GM23248 (cell line): ENCODE measurements around the gene TRIM40. TPM values are rescaled to one million over a fixed set of nuclear protein-coding genes. Genes with fewer than 3 reads are reported as not detected.
"Not testable (repeated sequence)": the region's sequence is repeated elsewhere in the genome, so short reads cannot be mapped to it uniquely, and the experiment has no call there.

Experiments used
- DNase-seq: peaks from one replicate; pipeline ENCODE4 v3.0.0-alpha.2; 2015
- H2AFZ ChIP-seq: fragments of 200-600 bp; sonication (generic); 2 replicates; pipeline ENCODE4 v1.6.1; 2016; ENCODE audit warnings: antibody characterized with exemption
- H3F3A ChIP-seq: fragments of 200-600 bp; sonication (generic); 2 replicates; pipeline ENCODE4 v1.6.1; 2016; ENCODE audit warnings: mild to moderate bottlenecking, antibody characterized with exemption, mixed run types; ENCODE audit not compliant: insufficient read depth
- H3K27ac ChIP-seq: fragments of 200-600 bp; sonication (generic); 2 replicates; pipeline ENCODE4 v1.5.1; 2016; ENCODE audit warnings: mild to moderate bottlenecking
- H3K27me3 ChIP-seq: fragments of 200-600 bp; sonication (generic); replicated peaks from 2 replicates; pipeline ENCODE4 v1.6.1; 2016; ENCODE audit warnings: mild to moderate bottlenecking; ENCODE audit not compliant: insufficient read depth
- H3K36me3 ChIP-seq: fragments of 200-600 bp; sonication (generic); 2 replicates; pipeline ENCODE4 v1.6.1; 2016; ENCODE audit warnings: low read depth, mild to moderate bottlenecking
- H3K4me1 ChIP-seq: fragments of 200-600 bp; sonication (generic); 2 replicates; pipeline ENCODE4 v1.6.1; 2016; ENCODE audit warnings: mild to moderate bottlenecking; ENCODE audit not compliant: insufficient read depth
- H3K4me2 ChIP-seq: fragments of 200-600 bp; sonication (generic); one replicate; pipeline ENCODE4 v1.6.1; 2016; ENCODE audit warnings: mild to moderate bottlenecking; ENCODE audit not compliant: unreplicated experiment
- H3K4me3 ChIP-seq: fragments of 200-600 bp; sonication (generic); 2 replicates; pipeline ENCODE4 v1.5.1; 2016; ENCODE audit warnings: mild to moderate bottlenecking
- H3K79me2 ChIP-seq: fragments of 200-600 bp; sonication (generic); 2 replicates; pipeline ENCODE4 v1.6.1; 2016; ENCODE audit warnings: mild to moderate bottlenecking; ENCODE audit not compliant: insufficient read depth
- H3K9ac ChIP-seq: fragments of 200-600 bp; sonication (generic); 2 replicates; pipeline ENCODE4 v1.6.1; 2016; ENCODE audit warnings: mild to moderate bottlenecking
- H3K9me2 ChIP-seq: fragments of 200-600 bp; sonication (generic); 2 replicates; pipeline ENCODE4 v1.6.1; 2016; ENCODE audit warnings: mixed run types, mild to moderate bottlenecking, moderate library complexity; ENCODE audit not compliant: insufficient read depth
- H3K9me3 ChIP-seq: fragments of 200-600 bp; sonication (generic); one replicate; pipeline ENCODE4 v1.6.1; 2017; ENCODE audit warnings: low read depth
- H4K20me1 ChIP-seq: fragments of 200-600 bp; sonication (generic); 2 replicates; pipeline ENCODE4 v1.6.0; 2016; ENCODE audit not compliant: insufficient read depth
- EZH2 ChIP-seq: fragments of 200-600 bp; sonication (generic); IDR thresholded peaks from 2 replicates; pipeline ENCODE4 v1.6.1; 2018; ENCODE audit warnings: antibody characterized with exemption, mild to moderate bottlenecking; ENCODE audit not compliant: insufficient read depth, poor library complexity, severe bottlenecking
- EZH2phosphoT487 ChIP-seq: fragments of 200-600 bp; sonication (generic); IDR thresholded peaks from 2 replicates; pipeline ENCODE4 v1.6.1; 2018; ENCODE audit warnings: antibody characterized with exemption, moderate library complexity, mild to moderate bottlenecking, low read depth; ENCODE audit not compliant: insufficient read depth
- WGBS, 2 experiments: methylation state at CpG; one replicate each; pipeline ENCODE4 v1.1.6; 2015 to 2017; ENCODE audit warnings: low lambda C conversion rate in 2 of 2, low coverage in 1 of 2; ENCODE audit errors: missing lambda C conversion rate in 2 of 2; 5-methylcytosine and 5-hydroxymethylcytosine counted together
- in situ Hi-C: fragments of 300-500 bp; cut with MboI; formaldehyde crosslinking; loops from 2 replicates; pipeline ENCODE4 v1.15.0; 2020
- polyA plus RNA-seq: library from polyadenylated mRNA; unstranded; fragments of >200 nt; fragmentation: Nextera tagmentation; extraction: Ambion mirVana; gene quantifications from 2 replicates; pipeline ENCODE4 v1.2.1, GENCODE V29; 2016
- total RNA-seq: library from RNA; depleted of rRNA; stranded (reverse); fragments of >200 nt; shearing (Covaris generic); gene quantifications from 2 replicates; pipeline ENCODE4 v1.2.3, GENCODE V29; 2014

The TRIM40 gene
- total and polyA plus RNA-seq, 2 experiments from 2014 or later = not detected

GRCh38 chr6:30112402-30112994, 23.4 kb upstream of the TRIM40 start:
- peaks cover 50% of the 10 kb centered on the region for H3K27me3 ChIP-seq
- no peak overlapping the region for H3K4me3 ChIP-seq
- TF ChIP-seq EZH2phosphoT487 (no peak), EZH2 (no peak)
- no peaks in the 10 kb centered on the region for H3K4me1 ChIP-seq
- no peaks in the 10 kb centered on the region for H3K9me2 ChIP-seq
- H3K27ac ChIP-seq = no peak overlapping the region
- no peaks in the 10 kb centered on the region for H3K9me3 ChIP-seq
- H4K20me1 ChIP-seq = no peaks in the 10 kb centered on the region
- H3F3A ChIP-seq = no peaks in the 10 kb centered on the region
- no peak overlapping the region for H2AFZ ChIP-seq
- H3K9ac ChIP-seq = no peak overlapping the region
- DNase-seq = no peak
- H3K4me2 ChIP-seq = no peak overlapping the region
- no peaks in the 10 kb centered on the region for H3K36me3 ChIP-seq
- in situ Hi-C loops = no loop called here
- H3K79me2 ChIP-seq = no peaks in the 10 kb centered on the region
- WGBS, 2 experiments = 53 to 57% methylated on average over 10 of the region's 10 CpGs

- no peaks in the 10 kb centered on the region for H3K79me2 ChIP-seq
- H3K27me3 ChIP-seq = peaks cover 50% of the 10 kb centered on the region
- H3K4me2 ChIP-seq = no peak within 1 kb of the TSS
- no peaks in the 10 kb centered on the region for H3K4me1 ChIP-seq
- H4K20me1 ChIP-seq = no peaks in the 10 kb centered on the region
- H3F3A ChIP-seq = no peaks in the 10 kb centered on the region
- no peak for TF ChIP-seq EZH2
- H3K9me2 ChIP-seq = no peaks in the 10 kb centered on the region
- H2AFZ ChIP-seq = no peak within 1 kb of the TSS
- no peaks in the 10 kb centered on the region for H3K9me3 ChIP-seq
- no peak within 1 kb of the TSS for H3K4me3 ChIP-seq
- 74% methylated on average over 3 of the region's 3 CpGs for WGBS, 2 experiments
- in situ Hi-C loops = no loop called here
- H3K9ac ChIP-seq = no peak within 1 kb of the TSS
- no peaks in the 10 kb centered on the region for H3K36me3 ChIP-seq
- DNase-seq = no peak
- no peak within 1 kb of the TSS for H3K27ac ChIP-seq
Observed at GRCh38 chr6:30113003-30113759, 22.8 kb upstream of the TRIM40 start, which contains the start of gene TRIM31. Gene TRIM31 (minus strand): TSS chr6:30113090. CDS start chr6:30112805, 285 bp downstream.

GRCh38 chr6:30113841-30114240, 22.1 kb upstream of the TRIM40 start:
- H3K36me3 ChIP-seq = no peaks in the 10 kb centered on the region
- no peak overlapping the region for H3K4me2 ChIP-seq
- no peaks in the 10 kb centered on the region for H4K20me1 ChIP-seq
- no peaks in the 10 kb centered on the region for H3K79me2 ChIP-seq
- DNase-seq = no peak
- no peak for TF ChIP-seq EZH2
- TF ChIP-seq EZH2phosphoT487 = no peak
- no peak overlapping the region for H2AFZ ChIP-seq
- no peaks in the 10 kb centered on the region for H3K4me1 ChIP-seq
- WGBS, 2 experiments = 21 to 29% methylated on average over 1 of the region's 1 CpG
- no peak overlapping the region for H3K27ac ChIP-seq
- H3F3A ChIP-seq = no peaks in the 10 kb centered on the region
- peaks cover 47% of the 10 kb centered on the region for H3K27me3 ChIP-seq
- no peak overlapping the region for H3K4me3 ChIP-seq
- no peaks in the 10 kb centered on the region for H3K9me3 ChIP-seq
- in situ Hi-C loops = no loop called here
- no peaks in the 10 kb centered on the region for H3K9me2 ChIP-seq
- no peak overlapping the region for H3K9ac ChIP-seq

- TF ChIP-seq EZH2phosphoT487 = no peak
- no peak for TF ChIP-seq EZH2
- Histone ChIP-seq H4K20me1 (no peaks in the 10 kb centered on the region), H3K27me3 (peaks cover 24% of the 10 kb centered on the region), H3K27ac (no peak overlapping the region), H3K4me1 (0 out of 2 replicates have a peak, but pooled peaks cover 3% of the 10 kb centered on the region), H3F3A (no peaks in the 10 kb centered on the region), H3K9me2 (no peaks in the 10 kb centered on the region), H3K36me3 (no peaks in the 10 kb centered on the region), H2AFZ (no peak overlapping the region), H3K79me2 (no peaks in the 10 kb centered on the region), H3K4me3 (no peak overlapping the region), H3K4me2 (no peak overlapping the region), H3K9me3 (no peaks in the 10 kb centered on the region), H3K9ac (no peak overlapping the region)
- in situ Hi-C loops = no loop called here
- DNase-seq = no peak
- 57 to 60% methylated on average over 6 of the region's 6 CpGs for whole genome bisulfite sequencing, 2 experiments
Observed at GRCh38 chr6:30116724-30117123, 19.2 kb upstream of the TRIM40 start.

- H3K36me3 ChIP-seq, H3K4me1 ChIP-seq, H3K9me2 ChIP-seq, H3K27me3 ChIP-seq, H3K9me3 ChIP-seq, H2AFZ ChIP-seq, in situ Hi-C loops, H3F3A ChIP-seq, H3K9ac ChIP-seq, H3K79me2 ChIP-seq, H4K20me1 ChIP-seq, H3K4me2 ChIP-seq, DNase-seq, H3K27ac ChIP-seq, H3K4me3 ChIP-seq: not testable (repeated sequence)
- WGBS, 2 experiments = 92 to 95% methylated on average over 5 of the region's 5 CpGs
Observed at GRCh38 chr6:30118691-30119090, 17.2 kb upstream of the TRIM40 start.
